ENCODE data around the gene DIPK1A.
A peak's percentile ranks its signal among the peaks of the same experiment; 100 is the strongest.

Gene DIPK1A

GRCh38 chr1:92833840-92834239 lies 127.4 kb downstream of the DIPK1A start:
- DNase-seq, result no peak

GRCh38 chr1:92832537-92833114 lies 128.6 kb downstream of the DIPK1A start:
- peak; percentile 54 for DNase-seq

- peak; percentile 97 for DNase-seq
Observed at GRCh38 chr1:92831762-92832536, 129.3 kb downstream of the DIPK1A start, which contains the start of gene RPL5. TSS of gene RPL5 (plus strand) at chr1:92832040. CDS start at chr1:92832115, 75 bp downstream.

GRCh38 chr1:92831368-92831761 lies 129.9 kb downstream of the DIPK1A start:
- DNase-seq, result no peak

- no peak for DNase-seq
Observed at GRCh38 chr1:92826792-92827191, 134.5 kb downstream of the DIPK1A start.

- no peak for DNase-seq
Observed at GRCh38 chr1:92822879-92823278, 138.4 kb downstream of the DIPK1A start.

GRCh38 chr1:92820551-92820950 lies 140.7 kb downstream of the DIPK1A start:
- DNase-seq, result no peak

GRCh38 chr1:92820024-92820423 lies 141.2 kb downstream of the DIPK1A start:
- no peak for DNase-seq

- peak; percentile 8 for DNase-seq
Observed at GRCh38 chr1:92817986-92818764, 143.1 kb downstream of the DIPK1A start.

- DNase-seq, result no peak
Observed at GRCh38 chr1:92817137-92817697, 144.0 kb downstream of the DIPK1A start.

GRCh38 chr1:92816732-92817131 lies 144.5 kb downstream of the DIPK1A start:
- no peak for DNase-seq

- no peak for DNase-seq
Observed at GRCh38 chr1:92808381-92808780, 152.9 kb downstream of the DIPK1A start.

- no peak for DNase-seq
Observed at GRCh38 chr1:92805216-92805615, 156.0 kb downstream of the DIPK1A start.

- no peak for DNase-seq
Observed at GRCh38 chr1:92804721-92805201, 156.5 kb downstream of the DIPK1A start.

GRCh38 chr1:92803140-92803887 lies 157.9 kb downstream of the DIPK1A start:
- DNase-seq, result no peak

- DNase-seq, result no peak
Observed at GRCh38 chr1:92797961-92798360, 163.3 kb downstream of the DIPK1A start.

GRCh38 chr1:92797297-92797696 lies 164.0 kb downstream of the DIPK1A start:
- DNase-seq, result no peak

- DNase-seq, result no peak
Observed at GRCh38 chr1:92795166-92795565, 166.1 kb downstream of the DIPK1A start.

- DNase-seq, result peak; percentile 50
Observed at GRCh38 chr1:92792340-92792782, 168.9 kb downstream of the DIPK1A start.

All from NCI-H146 (cell line).